ENCODE measurements around the gene GDF2. TPM values are rescaled to one million over a fixed set of nuclear protein-coding genes. Genes with fewer than 3 reads are reported as not detected.

GDF2 gene
- total RNA-seq, 1 donor from 2014 or later: 0.21 TPM

DNA sequence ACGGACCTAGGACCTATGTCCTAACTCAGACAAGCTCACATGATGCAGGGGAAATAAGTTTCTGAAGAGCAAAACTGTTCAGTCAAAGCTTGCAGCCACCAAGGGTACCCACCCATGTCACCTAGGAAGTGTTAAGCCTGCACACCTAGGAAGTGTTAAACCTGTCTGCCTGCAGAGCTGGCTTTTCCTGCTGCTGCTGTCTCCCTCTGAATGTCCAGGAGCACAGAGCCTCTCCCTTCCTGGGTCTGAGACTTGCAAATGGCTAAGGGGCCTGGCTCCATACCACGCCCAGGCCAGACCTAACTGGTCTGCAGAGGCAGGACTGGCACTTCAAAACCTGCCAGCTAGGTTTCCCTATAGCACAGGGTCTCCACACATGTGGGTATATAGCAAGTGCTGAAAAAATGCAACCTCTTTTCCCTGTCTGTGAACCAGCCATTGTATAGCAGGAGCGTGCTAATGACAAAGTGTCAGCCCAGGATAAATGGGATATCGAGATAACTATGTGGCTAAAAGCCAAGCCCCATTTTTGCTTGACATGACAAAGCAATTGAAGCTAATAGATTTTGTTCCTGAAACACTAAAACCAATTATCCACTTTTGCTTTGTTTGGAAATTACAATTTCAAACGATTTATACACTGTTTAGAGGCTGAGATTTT lies 1.5 kb downstream of the GDF2 start:
- H3K9me3 ChIP-seq: no peaks in the 10 kb centered on the region
- intact Hi-C loops (cut with DNase I): no loop called here

DNA sequence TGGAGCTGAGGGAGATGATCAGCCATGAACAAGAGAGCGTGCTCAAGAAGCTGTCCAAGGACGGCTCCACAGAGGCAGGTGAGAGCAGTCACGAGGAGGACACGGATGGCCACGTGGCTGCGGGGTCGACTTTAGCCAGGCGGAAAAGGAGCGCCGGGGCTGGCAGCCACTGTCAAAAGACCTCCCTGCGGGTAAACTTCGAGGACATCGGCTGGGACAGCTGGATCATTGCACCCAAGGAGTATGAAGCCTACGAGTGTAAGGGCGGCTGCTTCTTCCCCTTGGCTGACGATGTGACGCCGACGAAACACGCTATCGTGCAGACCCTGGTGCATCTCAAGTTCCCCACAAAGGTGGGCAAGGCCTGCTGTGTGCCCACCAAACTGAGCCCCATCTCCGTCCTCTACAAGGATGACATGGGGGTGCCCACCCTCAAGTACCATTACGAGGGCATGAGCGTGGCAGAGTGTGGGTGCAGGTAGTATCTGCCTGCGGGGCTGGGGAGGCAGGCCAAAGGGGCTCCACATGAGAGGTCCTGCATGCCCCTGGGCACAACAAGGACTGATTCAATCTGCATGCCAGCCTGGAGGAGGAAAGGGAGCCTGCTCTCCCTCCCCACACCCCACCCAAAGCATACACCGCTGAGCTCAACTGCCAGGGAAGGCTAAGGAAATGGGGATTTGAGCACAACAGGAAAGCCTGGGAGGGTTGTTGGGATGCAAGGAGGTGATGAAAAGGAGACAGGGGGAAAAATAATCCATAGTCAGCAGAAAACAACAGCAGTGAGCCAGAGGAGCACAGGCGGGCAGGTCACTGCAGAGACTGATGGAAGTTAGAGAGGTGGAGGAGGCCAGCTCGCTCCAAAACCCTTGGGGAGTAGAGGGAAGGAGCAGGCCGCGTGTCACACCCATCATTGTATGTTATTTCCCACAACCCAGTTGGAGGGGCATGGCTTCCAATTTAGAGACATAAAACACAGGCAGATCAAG lies 3.3 kb downstream of the GDF2 start:
- H3K9me3 ChIP-seq: no peaks in the 10 kb centered on the region
- TF ChIP-seq, protein P1, sequence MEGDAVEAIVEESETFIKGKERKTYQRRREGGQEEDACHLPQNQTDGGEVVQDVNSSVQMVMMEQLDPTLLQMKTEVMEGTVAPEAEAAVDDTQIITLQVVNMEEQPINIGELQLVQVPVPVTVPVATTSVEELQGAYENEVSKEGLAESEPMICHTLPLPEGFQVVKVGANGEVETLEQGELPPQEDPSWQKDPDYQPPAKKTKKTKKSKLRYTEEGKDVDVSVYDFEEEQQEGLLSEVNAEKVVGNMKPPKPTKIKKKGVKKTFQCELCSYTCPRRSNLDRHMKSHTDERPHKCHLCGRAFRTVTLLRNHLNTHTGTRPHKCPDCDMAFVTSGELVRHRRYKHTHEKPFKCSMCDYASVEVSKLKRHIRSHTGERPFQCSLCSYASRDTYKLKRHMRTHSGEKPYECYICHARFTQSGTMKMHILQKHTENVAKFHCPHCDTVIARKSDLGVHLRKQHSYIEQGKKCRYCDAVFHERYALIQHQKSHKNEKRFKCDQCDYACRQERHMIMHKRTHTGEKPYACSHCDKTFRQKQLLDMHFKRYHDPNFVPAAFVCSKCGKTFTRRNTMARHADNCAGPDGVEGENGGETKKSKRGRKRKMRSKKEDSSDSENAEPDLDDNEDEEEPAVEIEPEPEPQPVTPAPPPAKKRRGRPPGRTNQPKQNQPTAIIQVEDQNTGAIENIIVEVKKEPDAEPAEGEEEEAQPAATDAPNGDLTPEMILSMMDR (IDR thresholded peaks at IDR 0.05): no peak
- intact Hi-C loops (cut with DNase I): no loop called here
- H3K4me3 ChIP-seq: no peak overlapping the region
- no peaks in the 10 kb centered on the region for H3K4me1 ChIP-seq
- H3K27me3 ChIP-seq: no peaks in the 10 kb centered on the region
- no peak overlapping the region for H3K27ac ChIP-seq
- peak in 1 of 2 donors; percentile 45 for DNase-seq (ENCODE audit: low spot score in 2 of 2)
- H3K36me3 ChIP-seq: no peaks in the 10 kb centered on the region

More for the DNA sequence above, 1.5 kb downstream of the GDF2 start:
- TF ChIP-seq, protein P1 (IDR thresholded peaks at IDR 0.05): no peak
- H3K4me1 ChIP-seq: no peaks in the 10 kb centered on the region
- H3K27ac ChIP-seq: no peak overlapping the region
- DNase-seq (ENCODE audit: low spot score in 2 of 2): peak in 1 of 2 donors; percentile 43
- no peaks in the 10 kb centered on the region for H3K27me3 ChIP-seq
- no peaks in the 10 kb centered on the region for H3K36me3 ChIP-seq
- H3K4me3 ChIP-seq: no peak overlapping the region

DNA sequence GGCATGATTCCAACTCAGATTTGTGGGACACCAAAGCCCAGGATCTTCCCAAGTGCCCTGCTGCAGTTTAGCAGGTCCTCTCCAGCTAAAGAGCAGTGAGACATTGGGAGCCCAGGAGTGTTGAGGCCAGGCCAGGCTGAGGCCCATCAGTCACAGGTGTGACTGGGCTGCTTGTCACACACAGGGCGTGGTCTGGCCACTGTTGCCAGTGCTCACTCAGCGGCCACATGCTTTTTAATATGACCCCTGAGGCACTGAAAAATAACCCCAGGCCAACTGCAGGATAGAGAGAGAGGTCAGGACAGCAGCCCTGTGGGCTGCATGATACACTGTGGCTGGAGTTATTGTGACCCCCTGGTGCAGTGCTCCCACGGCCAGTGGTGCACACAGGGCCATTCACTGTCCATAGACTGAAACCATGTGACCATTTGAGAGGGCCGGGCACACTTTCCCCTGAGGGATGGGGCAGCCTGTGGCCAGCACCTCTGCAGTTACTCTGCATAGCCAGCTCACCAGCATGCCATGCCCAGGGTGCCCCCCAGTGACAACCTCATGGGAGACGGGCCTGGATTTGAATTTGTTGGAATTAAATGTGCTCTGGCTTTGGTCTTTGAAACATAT lies 4.2 kb downstream of the GDF2 start:
- no peaks in the 10 kb centered on the region for H3K27me3 ChIP-seq
- intact Hi-C loops (cut with DNase I): no loop called here
- no peaks in the 10 kb centered on the region for H3K4me1 ChIP-seq
- H3K36me3 ChIP-seq: no peaks in the 10 kb centered on the region
- H3K4me3 ChIP-seq: no peak overlapping the region
- TF ChIP-seq, protein P1 (IDR thresholded peaks at IDR 0.05): no peak
- no peak overlapping the region for H3K27ac ChIP-seq
- H3K9me3 ChIP-seq: no peaks in the 10 kb centered on the region
- peak in 1 of 2 donors; percentile 39 for DNase-seq (ENCODE audit: low spot score in 2 of 2)

DNA sequence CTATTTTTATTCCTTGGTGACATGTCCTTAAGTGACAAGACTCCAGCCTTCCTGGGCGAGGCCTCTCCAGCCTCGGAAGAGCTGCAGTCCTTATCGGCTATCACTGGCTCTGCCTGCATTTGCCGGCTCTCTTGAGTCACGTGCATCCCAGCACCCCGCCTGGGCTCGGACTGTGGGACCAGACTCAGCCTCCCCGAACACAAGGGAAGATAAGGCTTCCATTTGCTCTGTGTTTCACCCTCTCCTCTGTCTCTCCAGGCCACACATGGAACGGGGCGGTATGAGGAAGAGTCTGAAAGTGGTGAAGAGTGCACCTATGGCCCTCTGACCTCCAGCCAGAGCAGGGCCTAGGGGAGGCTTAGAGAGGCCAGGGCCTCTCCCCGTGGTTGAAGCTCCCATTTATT lies 4.7 kb downstream of the GDF2 start:
- DNase-seq (ENCODE audit: low spot score in 2 of 2): peak in 1 of 2 donors; percentile 34
- Histone ChIP-seq H3K36me3 (no peaks in the 10 kb centered on the region), H3K4me1 (no peaks in the 10 kb centered on the region), H3K27ac (no peak overlapping the region), H3K4me3 (no peak overlapping the region), H3K27me3 (no peaks in the 10 kb centered on the region), H3K9me3 (no peaks in the 10 kb centered on the region)
- intact Hi-C loops (cut with DNase I): no loop called here
- TF ChIP-seq, protein P1 (IDR thresholded peaks at IDR 0.05): no peak

DNA sequence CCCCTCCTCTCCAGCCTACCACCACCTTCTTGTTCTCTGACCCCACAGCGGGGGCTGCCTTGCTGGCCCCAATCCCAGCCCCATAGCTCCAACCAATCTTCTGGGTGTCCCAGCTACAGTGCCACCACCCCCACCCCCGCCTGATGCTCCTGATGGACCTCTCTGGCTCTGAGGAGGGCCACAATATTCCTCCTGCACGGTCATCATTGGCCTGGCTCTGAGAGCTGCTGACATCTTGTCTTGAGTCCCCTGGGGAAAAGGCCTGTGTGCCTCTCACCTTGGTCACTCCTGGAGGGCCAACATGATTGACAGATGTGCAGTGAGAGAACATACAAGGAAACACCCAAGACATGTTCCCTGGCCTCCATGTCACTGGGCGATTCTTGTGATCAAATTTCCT lies 7.6 kb downstream of the GDF2 start:
- intact Hi-C loops (cut with DNase I): no loop called here
- DNase-seq (ENCODE audit: low spot score in 2 of 2): no peak
- Histone ChIP-seq H3K27me3 (no peaks in the 10 kb centered on the region), H3K4me1 (no peaks in the 10 kb centered on the region), H3K36me3 (no peaks in the 10 kb centered on the region), H3K9me3 (no peaks in the 10 kb centered on the region), H3K4me3 (no peak overlapping the region), H3K27ac (no peak overlapping the region)
- TF ChIP-seq, protein P1 (IDR thresholded peaks at IDR 0.05): no peak

Data from ascending aorta (tissue), 2 donors.